ACC112 (cell line): ENCODE data around the gene RD3L.
A peak's percentile ranks its signal among the peaks of the same experiment; 100 is the strongest.
"Not testable (repeated sequence)": the region's sequence is repeated elsewhere in the genome, so short reads cannot be mapped to it uniquely, and the experiment has no call there.

Source experiments
- H2AFZ ChIP-seq: fragments of 200-600 bp; sonication (generic); one replicate; pipeline ENCODE4 v1.6.0; 2017; ENCODE audit warnings: antibody characterized with exemption, low read length; ENCODE audit not compliant: unreplicated experiment
- H3K27ac ChIP-seq: fragments of 200-600 bp; sonication (generic); 2 replicates; pipeline ENCODE4 v1.5.1; 2014; ENCODE audit warnings: low read depth, mild to moderate bottlenecking, antibody characterized with exemption, low read length, moderate library complexity
- H3K27me3 ChIP-seq: fragments of 200-600 bp; sonication (generic); 2 replicates; pipeline ENCODE4 v1.6.1; 2014; ENCODE audit warnings: mild to moderate bottlenecking, antibody characterized with exemption, low read length, moderate library complexity, mixed read lengths; ENCODE audit not compliant: insufficient read depth
- H3K36me3 ChIP-seq: fragments of 200-600 bp; sonication (generic); 2 replicates; pipeline ENCODE4 v1.6.1; 2016; ENCODE audit warnings: mild to moderate bottlenecking, antibody characterized with exemption, low read length, moderate library complexity, mixed read lengths; ENCODE audit not compliant: insufficient read depth
- H3K4me1 ChIP-seq: fragments of 200-600 bp; sonication (generic); one replicate; pipeline ENCODE4 v1.6.1; 2016; ENCODE audit warnings: low read length, mixed read lengths; ENCODE audit not compliant: insufficient read depth, unreplicated experiment, control insufficient read depth
- H3K4me3 ChIP-seq: fragments of 200-600 bp; sonication (generic); 2 replicates; pipeline ENCODE4 v1.5.1; 2014; ENCODE audit warnings: mild to moderate bottlenecking, low read depth, low read length
- H3K79me2 ChIP-seq: fragments of 200-600 bp; sonication (generic); one replicate; pipeline ENCODE4 v1.6.0; 2016; ENCODE audit warnings: low read length; ENCODE audit not compliant: control insufficient read depth, unreplicated experiment, insufficient read depth

The RD3L gene

GRCh38 chr14:103928011-103928890 lies 14.1 kb downstream of the RD3L start, which contains the start of gene TDRD9:
TDRD9 (plus strand) TSS chr14:103928456; CDS start chr14:103928510, 54 bp downstream.
- H3K79me2 ChIP-seq = no peaks in the 10 kb centered on the region
- no peak within 1 kb of the TSS for H3K4me3 ChIP-seq
- H3K27ac ChIP-seq = no peak within 1 kb of the TSS
- H2AFZ ChIP-seq = no peak within 1 kb of the TSS
- H3K4me1 ChIP-seq = no peaks in the 10 kb centered on the region
- no peaks in the 10 kb centered on the region for H3K36me3 ChIP-seq
- H3K27me3 ChIP-seq = peaks cover 7% of the 10 kb centered on the region; the same call in 1 of the 2 replicates

GRCh38 chr14:103927566-103927965 lies 14.8 kb downstream of the RD3L start:
- Histone ChIP-seq H3K27ac (no peak overlapping the region), H3K4me1 (no peaks in the 10 kb centered on the region), H3K36me3 (no peaks in the 10 kb centered on the region), H3K79me2 (no peaks in the 10 kb centered on the region), H3K27me3 (0 out of 2 replicates have a peak, but pooled peaks cover under 1% of the 10 kb centered on the region), H2AFZ (no peak overlapping the region), H3K4me3 (no peak overlapping the region)

GRCh38 chr14:103925316-103925715 lies 17.0 kb downstream of the RD3L start:
- H2AFZ ChIP-seq = no peak overlapping the region
- no peaks in the 10 kb centered on the region for H3K4me1 ChIP-seq
- no peak overlapping the region for H3K27ac ChIP-seq
- H3K79me2 ChIP-seq = peaks cover 10% of the 10 kb centered on the region
- H3K4me3 ChIP-seq = no peak overlapping the region
- H3K27me3 ChIP-seq = no peaks in the 10 kb centered on the region
- H3K36me3 ChIP-seq = no peaks in the 10 kb centered on the region

- H3K4me1 ChIP-seq = no peaks in the 10 kb centered on the region
- H3K4me3 ChIP-seq = no peak overlapping the region
- peaks cover 24% of the 10 kb centered on the region for H3K79me2 ChIP-seq
- H3K36me3 ChIP-seq = no peaks in the 10 kb centered on the region
- H3K27me3 ChIP-seq = no peaks in the 10 kb centered on the region
- H3K27ac ChIP-seq = no peak overlapping the region
- H2AFZ ChIP-seq = peak overlapping the region; percentile 69
These were observed 18.5 kb downstream of the RD3L start for GRCh38 chr14:103923863-103924262.

- not testable (repeated sequence) for H3K4me1 ChIP-seq, H3K27ac ChIP-seq, H3K36me3 ChIP-seq, H3K27me3 ChIP-seq, H2AFZ ChIP-seq
- Histone ChIP-seq H3K4me3 (peak overlapping the region; percentile 95; the same call in 1 of the 2 replicates), H3K79me2 (peaks cover 42% of the 10 kb centered on the region)
These were observed 20.5 kb downstream of the RD3L start for GRCh38 chr14:103921855-103922200.

- Histone ChIP-seq H3K4me1 (peaks cover 4% of the 10 kb centered on the region), H3K79me2 (peaks cover 47% of the 10 kb centered on the region), H3K36me3 (no peaks in the 10 kb centered on the region), H3K4me3 (peak overlapping the region; percentile 95), H2AFZ (peak overlapping the region; percentile 62), H3K27ac (no peak overlapping the region), H3K27me3 (no peaks in the 10 kb centered on the region)
These were observed 21.1 kb downstream of the RD3L start for GRCh38 chr14:103920981-103921854.

- Histone ChIP-seq H3K27ac (0 out of 2 replicates have a peak overlapping the region, but pooled peaks have one; percentile 13), H2AFZ (no peak overlapping the region), H3K27me3 (no peaks in the 10 kb centered on the region), H3K79me2 (peaks cover 58% of the 10 kb centered on the region), H3K36me3 (peaks cover 23% of the 10 kb centered on the region), H3K4me3 (no peak overlapping the region), H3K4me1 (peaks cover 4% of the 10 kb centered on the region)
These were observed 25.6 kb downstream of the RD3L start for GRCh38 chr14:103916636-103917262.

GRCh38 chr14:103915616-103916015 lies 26.7 kb downstream of the RD3L start:
- Histone ChIP-seq H3K4me3 (no peak overlapping the region), H3K4me1 (peaks cover 4% of the 10 kb centered on the region), H3K27ac (no peak overlapping the region), H3K79me2 (peaks cover 51% of the 10 kb centered on the region), H2AFZ (no peak overlapping the region), H3K36me3 (peaks cover 23% of the 10 kb centered on the region), H3K27me3 (no peaks in the 10 kb centered on the region)

GRCh38 chr14:103910984-103911383 lies 31.3 kb downstream of the RD3L start:
- Histone ChIP-seq H3K4me3 (no peak overlapping the region), H3K27me3 (no peaks in the 10 kb centered on the region), H2AFZ (no peak overlapping the region), H3K4me1 (peaks cover 4% of the 10 kb centered on the region), H3K36me3 (peaks cover 23% of the 10 kb centered on the region), H3K79me2 (peaks cover 9% of the 10 kb centered on the region), H3K27ac (no peak overlapping the region)

- no peak overlapping the region for H3K27ac ChIP-seq
- peaks cover 20% of the 10 kb centered on the region for H3K36me3 ChIP-seq
- H3K4me3 ChIP-seq = no peak overlapping the region
- peaks cover 4% of the 10 kb centered on the region for H3K4me1 ChIP-seq
- H3K79me2 ChIP-seq = peaks cover 3% of the 10 kb centered on the region
- H3K27me3 ChIP-seq = no peaks in the 10 kb centered on the region
- H2AFZ ChIP-seq = no peak overlapping the region
These were observed 31.9 kb downstream of the RD3L start for GRCh38 chr14:103910262-103910935.
